ENCODE results near the gene MYL6B. TPM values are rescaled to one million over a fixed set of nuclear protein-coding genes. Genes with fewer than 3 reads are reported as not detected.
"Not testable (repeated sequence)": the region's sequence is repeated elsewhere in the genome, so short reads cannot be mapped to it uniquely, and the experiment has no call there.

Gene MYL6B
- total RNA-seq, 1 donor from 2014 or later = 27.4 TPM

- Histone ChIP-seq H3K4me3 (ENCODE audit: low read depth, low read length) (peak overlapping the region; percentile 70), H3K36me3 (ENCODE audit: control insufficient read depth, insufficient read depth, low read length) (peaks cover 4% of the 10 kb centered on the region), H3K27me3 (ENCODE audit: control insufficient read depth, insufficient read depth, low read length) (no peaks in the 10 kb centered on the region)
- DNase-seq (ENCODE audit: low read depth) = peak; percentile 75
- no peak for FAIRE-seq
- TF ChIP-seq CTCF (IDR thresholded peaks at IDR 0.05; ENCODE audit: insufficient read depth, low read length, severe bottlenecking) = no peak
Measured at GRCh38 chr12:56189918-56190694, 37.7 kb downstream of the MYL6B start.

DNA sequence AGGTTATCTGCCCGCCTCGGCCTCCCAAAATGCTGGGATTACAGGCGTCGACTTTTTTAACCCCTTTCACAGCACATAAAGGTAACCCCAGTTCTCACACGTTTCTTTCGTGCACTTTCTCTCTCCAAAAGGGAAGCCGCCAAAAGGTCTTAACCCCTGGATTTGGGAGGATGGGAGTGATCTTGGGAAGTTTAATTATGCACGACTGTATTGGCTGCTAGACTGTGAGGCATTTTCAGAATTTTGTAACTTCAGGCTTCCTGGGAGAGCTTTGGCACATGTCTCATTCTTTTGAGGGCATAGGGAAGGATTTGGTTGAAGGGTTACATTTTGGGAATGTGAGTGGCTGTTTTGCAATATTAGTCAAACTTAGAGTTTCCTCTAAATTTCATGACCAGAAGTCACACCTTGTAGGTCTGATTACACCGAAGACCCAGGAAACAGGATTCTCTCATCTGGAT lies 38.3 kb downstream of the MYL6B start:
- peaks cover 3% of the 10 kb centered on the region for H3K36me3 ChIP-seq (ENCODE audit: control insufficient read depth, insufficient read depth, low read length)
- no peak for TF ChIP-seq CTCF (IDR thresholded peaks at IDR 0.05; ENCODE audit: insufficient read depth, low read length, severe bottlenecking)
- H3K4me3 ChIP-seq (ENCODE audit: low read depth, low read length) = no peak overlapping the region
- no peaks in the 10 kb centered on the region for H3K27me3 ChIP-seq (ENCODE audit: control insufficient read depth, insufficient read depth, low read length)
- DNase-seq (ENCODE audit: low read depth) = no peak
- FAIRE-seq = no peak

GRCh38 chr12:56192582-56192981 lies 40.2 kb downstream of the MYL6B start:
- Histone ChIP-seq H3K4me3 (ENCODE audit: low read depth, low read length) (no peak overlapping the region), H3K36me3 (ENCODE audit: control insufficient read depth, insufficient read depth, low read length) (no peaks in the 10 kb centered on the region), H3K27me3 (ENCODE audit: control insufficient read depth, insufficient read depth, low read length) (no peaks in the 10 kb centered on the region)
- no peak for TF ChIP-seq CTCF (IDR thresholded peaks at IDR 0.05; ENCODE audit: insufficient read depth, low read length, severe bottlenecking)
- no peak for DNase-seq (ENCODE audit: low read depth)
- no peak for FAIRE-seq

GRCh38 chr12:56193025-56193578 lies 40.7 kb downstream of the MYL6B start:
- H3K4me3 ChIP-seq (ENCODE audit: low read depth, low read length) = no peak overlapping the region
- no peaks in the 10 kb centered on the region for H3K27me3 ChIP-seq (ENCODE audit: control insufficient read depth, insufficient read depth, low read length)
- DNase-seq (ENCODE audit: low read depth) (peak; percentile 79), FAIRE-seq (no peak)
- H3K36me3 ChIP-seq (ENCODE audit: control insufficient read depth, insufficient read depth, low read length) = no peaks in the 10 kb centered on the region
- TF ChIP-seq CTCF (IDR thresholded peaks at IDR 0.05; ENCODE audit: insufficient read depth, low read length, severe bottlenecking) = peak; percentile 67

GRCh38 chr12:56196818-56197550 lies 44.6 kb downstream of the MYL6B start:
- H3K27me3 ChIP-seq (ENCODE audit: control insufficient read depth, insufficient read depth, low read length); FAIRE-seq: not testable (repeated sequence)
- DNase-seq (ENCODE audit: low read depth) = peak; percentile 71

More at GRCh38 chr12:56196818-56197550, 44.6 kb downstream of the MYL6B start:
- H3K4me3 ChIP-seq (ENCODE audit: low read depth, low read length); H3K36me3 ChIP-seq (ENCODE audit: control insufficient read depth, insufficient read depth, low read length): not testable (repeated sequence)
